NCI-H774 (cell line): Measurements from ENCODE around the gene PCLAF.
"Not testable (repeated sequence)": the region's sequence is repeated elsewhere in the genome, so short reads cannot be mapped to it uniquely, and the experiment has no call there.

ENCODE experiments used
- DNase-seq: peaks from one replicate; lab custom pipeline; 2025; lab: John Stamatoyannopoulos, UW

Gene PCLAF

GRCh38 chr15:64361259-64361658 is 20.0 kb downstream of the PCLAF start:
- no peak for DNase-seq

DNA sequence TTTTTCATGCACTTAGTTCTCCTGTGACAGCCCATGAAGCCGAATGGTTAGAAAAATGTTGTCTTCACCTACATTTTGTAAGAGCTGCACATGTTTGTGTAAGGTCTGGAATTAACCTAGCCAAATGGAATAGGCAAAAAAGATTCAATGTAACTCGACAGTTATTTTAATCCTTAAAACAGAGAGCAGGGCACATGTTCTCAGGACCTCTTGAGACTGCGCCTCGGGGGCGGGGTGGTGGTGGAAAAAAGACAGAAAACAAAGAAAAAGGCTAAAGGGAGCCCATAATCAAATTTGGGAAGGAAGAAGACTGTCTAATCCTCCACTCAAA is 24.6 kb downstream of the PCLAF start:
- no peak for DNase-seq

- DNase-seq: peak; percentile 93
These were observed 25.1 kb downstream of the PCLAF start, which contains the start of gene CSNK1G1 for GRCh38 chr15:64355944-64356709. TSS of gene CSNK1G1 (minus strand) at chr15:64356173. CDS start at chr15:64300499, 55,674 bp downstream.

GRCh38 chr15:64355348-64355943 is 25.8 kb downstream of the PCLAF start:
- no peak for DNase-seq

DNA sequence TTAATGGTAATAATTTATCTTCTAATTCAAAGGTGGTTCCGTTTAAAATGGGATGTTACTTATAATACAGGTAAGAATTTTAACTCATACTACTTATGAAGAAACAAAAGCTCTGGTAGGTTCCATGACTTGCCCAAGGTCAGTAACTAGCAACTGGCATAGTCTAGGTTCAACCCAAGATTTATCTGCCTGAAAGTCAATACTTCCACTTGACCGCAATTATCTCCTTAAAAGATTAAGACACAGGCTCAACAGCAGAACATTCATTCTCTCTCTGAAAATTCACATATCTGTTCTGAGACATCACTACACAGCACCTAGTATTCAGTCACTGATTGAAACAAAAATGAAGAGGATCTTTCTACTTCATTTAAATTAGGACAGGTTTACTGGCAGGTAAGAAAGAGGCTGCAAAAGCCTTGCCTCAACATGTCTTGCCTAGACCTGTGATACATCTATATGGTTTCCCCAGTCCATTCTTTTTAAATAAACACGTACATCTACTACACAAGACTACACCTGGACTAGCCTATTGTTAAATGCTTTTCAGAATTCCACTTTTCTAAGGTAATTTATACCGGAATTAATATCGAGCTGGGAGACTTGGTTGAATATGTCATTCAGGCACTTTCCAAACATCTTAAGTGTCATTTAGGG is 26.4 kb downstream of the PCLAF start:
- DNase-seq: no peak

- no peak for DNase-seq
These were observed 30.0 kb downstream of the PCLAF start for GRCh38 chr15:64351265-64351664.

DNA sequence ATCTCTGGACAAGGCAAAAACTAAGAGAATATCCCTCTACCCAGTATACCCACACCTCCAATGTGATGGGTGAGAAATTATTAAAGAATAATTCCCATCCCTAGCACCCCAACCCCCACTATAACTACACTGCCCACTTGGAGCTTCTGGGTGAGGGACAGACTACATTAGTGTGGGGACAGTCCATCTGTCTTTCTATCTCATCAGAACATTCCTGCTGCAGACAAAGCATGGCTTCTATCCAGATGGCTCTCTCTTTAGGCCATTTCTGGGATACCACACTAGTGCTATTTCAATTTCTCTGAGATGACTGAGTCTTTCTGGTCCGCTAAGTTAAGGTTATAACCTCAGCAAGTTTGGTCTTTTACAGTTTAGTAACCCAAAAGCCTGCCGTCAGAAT is 31.9 kb downstream of the PCLAF start:
- no peak for DNase-seq

- no peak for DNase-seq
These were observed 32.8 kb downstream of the PCLAF start for GRCh38 chr15:64348455-64348854.

DNA sequence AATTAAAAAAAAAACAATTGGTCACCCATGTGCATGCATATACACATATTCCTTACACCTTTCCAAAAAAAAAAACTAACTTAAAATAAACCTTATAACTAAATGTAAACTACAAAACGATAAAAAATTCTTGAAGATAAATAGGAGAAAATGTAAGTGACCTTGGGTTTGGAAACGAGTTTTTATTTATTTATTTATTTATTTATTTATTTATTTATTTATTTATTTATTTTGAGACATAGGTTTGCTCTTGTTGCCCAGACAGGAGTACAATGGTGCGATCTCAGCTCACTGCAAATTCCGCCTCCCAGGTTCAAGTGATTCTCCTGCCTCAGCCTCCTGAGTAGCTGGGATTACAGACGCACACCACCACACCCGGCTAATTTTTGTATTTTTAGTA is 35.0 kb downstream of the PCLAF start:
- DNase-seq: not testable (repeated sequence)

GRCh38 chr15:64344651-64345294 is 36.5 kb downstream of the PCLAF start:
- no peak for DNase-seq

GRCh38 chr15:64343841-64344240 is 37.4 kb downstream of the PCLAF start:
- no peak for DNase-seq

DNA sequence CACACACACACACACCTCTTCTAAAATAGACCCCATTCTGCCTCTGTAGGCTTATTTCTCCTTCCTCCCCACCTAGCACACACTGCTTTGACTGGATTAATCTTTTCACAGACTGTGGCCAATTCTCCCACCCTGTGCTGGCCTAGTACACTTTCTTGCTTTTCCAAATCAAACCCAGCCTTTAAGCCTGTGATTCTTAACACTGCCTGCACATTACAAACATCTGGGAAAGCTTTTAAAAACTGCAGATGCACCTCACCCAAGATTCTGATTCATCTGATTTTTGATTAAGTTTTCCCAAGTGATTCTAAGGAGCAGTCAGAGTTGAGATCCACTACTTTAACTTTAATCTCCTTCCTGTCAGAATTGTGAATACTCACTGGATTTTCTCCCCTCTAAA is 38.0 kb downstream of the PCLAF start:
- DNase-seq: no peak

- no peak for DNase-seq
These were observed 39.3 kb downstream of the PCLAF start for GRCh38 chr15:64341961-64342360.

DNA sequence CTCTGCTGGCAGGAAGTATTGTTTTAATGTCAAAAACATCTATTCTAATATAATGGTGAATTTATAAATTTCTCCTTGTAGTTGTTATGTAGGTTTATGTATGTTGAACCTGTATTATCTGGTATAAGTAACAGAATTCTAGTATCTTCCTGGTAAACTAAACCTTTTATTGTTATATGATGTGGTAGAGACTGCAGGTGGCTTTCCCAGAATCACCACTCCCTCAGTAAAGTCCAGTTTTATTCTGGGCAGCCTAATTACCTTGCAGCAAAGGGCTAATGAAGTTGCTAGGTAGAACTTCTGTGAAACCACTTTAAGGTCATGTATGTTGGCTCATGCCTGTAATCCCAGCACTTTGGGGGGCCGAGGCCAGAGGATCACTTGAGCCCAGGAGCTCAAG is 40.9 kb downstream of the PCLAF start:
- no peak for DNase-seq

GRCh38 chr15:64337761-64338160 is 43.5 kb downstream of the PCLAF start:
- DNase-seq: no peak

DNA sequence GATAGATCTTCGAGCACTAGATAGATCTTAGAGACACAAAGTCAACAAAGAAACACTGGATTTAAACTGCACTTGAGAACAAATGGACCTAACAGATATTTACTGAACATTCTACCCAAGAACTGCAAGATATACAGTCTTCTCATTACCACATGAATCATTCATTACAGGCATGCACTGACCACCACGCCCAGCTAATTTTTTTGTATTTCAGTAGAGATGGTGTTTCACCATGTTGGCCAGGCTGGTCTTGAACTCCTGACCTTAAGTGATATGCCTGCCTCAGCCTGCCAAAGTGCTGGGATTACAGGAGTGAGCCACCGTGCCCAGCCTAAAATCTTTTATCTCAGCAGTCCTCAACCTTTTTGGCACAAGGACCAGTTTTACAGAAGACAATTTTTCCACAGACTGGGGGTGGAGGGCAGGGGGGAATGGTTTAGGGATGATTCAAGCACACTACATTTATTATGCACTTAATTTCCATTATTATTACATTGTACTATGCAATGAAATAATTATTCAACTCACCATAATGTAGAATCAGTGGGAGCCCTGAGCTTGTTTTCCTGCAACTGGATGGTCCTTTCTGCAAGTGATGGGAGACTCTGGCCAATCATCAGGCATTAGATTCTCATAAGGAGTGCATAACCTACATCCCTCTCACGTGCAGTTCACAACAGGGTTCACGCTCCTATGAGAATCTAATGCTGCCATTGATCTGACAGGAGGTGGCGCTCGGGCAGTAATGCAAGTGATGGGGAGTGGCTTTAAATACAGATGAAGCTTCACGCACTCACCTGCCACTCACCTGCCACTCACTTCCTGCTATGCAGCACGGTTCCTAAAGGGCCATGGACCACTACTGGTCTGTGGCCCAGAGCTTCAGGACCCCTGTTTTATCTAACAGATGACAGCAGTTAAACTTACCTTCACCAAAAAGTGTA is 47.0 kb downstream of the PCLAF start:
- DNase-seq: no peak

GRCh38 chr15:64333516-64333915 is 47.7 kb downstream of the PCLAF start:
- DNase-seq: no peak

DNA sequence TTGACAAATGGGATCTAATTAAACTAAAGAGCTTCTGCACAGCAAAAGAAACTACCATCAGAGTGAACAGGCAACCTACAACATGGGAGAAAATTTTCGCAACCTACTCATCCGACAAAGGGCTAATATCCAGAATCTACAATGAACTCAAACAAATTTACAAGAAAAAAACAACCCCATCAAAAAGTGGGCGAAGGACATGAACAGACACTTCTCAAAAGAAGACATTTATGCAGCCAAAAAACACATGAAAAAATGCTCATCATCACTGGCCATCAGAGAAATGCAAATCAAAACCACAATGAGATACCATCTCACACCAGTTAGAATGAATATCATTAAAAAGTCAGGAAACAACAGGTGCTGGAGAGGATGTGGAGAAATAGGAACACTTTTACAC is 49.6 kb downstream of the PCLAF start:
- DNase-seq: not testable (repeated sequence)

GRCh38 chr15:64326975-64327374 is 54.3 kb downstream of the PCLAF start:
- not testable (repeated sequence) for DNase-seq

GRCh38 chr15:64326458-64326857 is 54.8 kb downstream of the PCLAF start:
- not testable (repeated sequence) for DNase-seq

GRCh38 chr15:64324165-64324877 is 56.9 kb downstream of the PCLAF start:
- DNase-seq: no peak
